Keratinocyte (primary cell): ENCODE measurements around the gene ADIG.
"Not testable (repeated sequence)": the region's sequence is repeated elsewhere in the genome, so short reads cannot be mapped to it uniquely, and the experiment has no call there.

Experiments
- EZH2 ChIP-seq: IDR thresholded peaks from one replicate; pipeline ENCODE4 v1.6.1; 2012; ENCODE audit warnings: inconsistent platforms, mild to moderate bottlenecking, low read length, moderate library complexity
- TF ChIP-seq, protein P1 (sequence below), 3 experiments: IDR thresholded peaks in 1 of 3; conservative IDR thresholded peaks in 1 of 3; optimal IDR thresholded peaks in 1 of 3; 2 replicates in 2 of 3; 3 replicates in 1 of 3; pipeline versions ENCODE3 to v1.5.1; 2011; ENCODE audit warnings: low read length in 3 of 3, mild to moderate bottlenecking in 3 of 3, moderate library complexity in 2 of 3, control low read depth in 1 of 3, inconsistent platforms in 1 of 3; ENCODE audit not compliant: insufficient read depth in 2 of 3; ENCODE audit errors: extremely low read depth in 1 of 3

DNA sequence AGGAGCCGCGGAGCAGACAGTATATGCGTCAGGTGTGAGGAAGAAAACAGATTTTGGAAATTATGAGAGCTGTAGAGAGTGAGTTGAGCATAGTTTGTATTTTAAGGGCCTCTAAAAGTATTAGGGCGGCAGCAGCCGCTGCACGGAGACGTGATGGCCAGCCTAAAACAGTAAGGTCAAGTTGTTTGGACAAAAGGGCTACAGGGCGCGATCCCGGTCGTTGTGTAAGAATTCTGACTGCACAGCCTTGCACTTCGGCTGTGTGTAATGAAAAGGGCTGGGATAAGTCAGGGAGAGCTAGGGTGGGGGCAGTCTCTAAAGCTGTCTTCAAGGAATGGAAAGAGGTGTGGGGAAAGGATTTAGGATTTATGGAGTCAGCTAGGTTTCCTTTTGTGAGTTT is 13.3 kb downstream of the ADIG start:
- TF ChIP-seq, protein P1, sequence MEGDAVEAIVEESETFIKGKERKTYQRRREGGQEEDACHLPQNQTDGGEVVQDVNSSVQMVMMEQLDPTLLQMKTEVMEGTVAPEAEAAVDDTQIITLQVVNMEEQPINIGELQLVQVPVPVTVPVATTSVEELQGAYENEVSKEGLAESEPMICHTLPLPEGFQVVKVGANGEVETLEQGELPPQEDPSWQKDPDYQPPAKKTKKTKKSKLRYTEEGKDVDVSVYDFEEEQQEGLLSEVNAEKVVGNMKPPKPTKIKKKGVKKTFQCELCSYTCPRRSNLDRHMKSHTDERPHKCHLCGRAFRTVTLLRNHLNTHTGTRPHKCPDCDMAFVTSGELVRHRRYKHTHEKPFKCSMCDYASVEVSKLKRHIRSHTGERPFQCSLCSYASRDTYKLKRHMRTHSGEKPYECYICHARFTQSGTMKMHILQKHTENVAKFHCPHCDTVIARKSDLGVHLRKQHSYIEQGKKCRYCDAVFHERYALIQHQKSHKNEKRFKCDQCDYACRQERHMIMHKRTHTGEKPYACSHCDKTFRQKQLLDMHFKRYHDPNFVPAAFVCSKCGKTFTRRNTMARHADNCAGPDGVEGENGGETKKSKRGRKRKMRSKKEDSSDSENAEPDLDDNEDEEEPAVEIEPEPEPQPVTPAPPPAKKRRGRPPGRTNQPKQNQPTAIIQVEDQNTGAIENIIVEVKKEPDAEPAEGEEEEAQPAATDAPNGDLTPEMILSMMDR (optimal IDR thresholded peaks at IDR 0.05 in 1 of 3, IDR thresholded peaks at IDR 0.05 in 1 of 3, conservative IDR thresholded peaks at IDR 0.05 in 1 of 3; ENCODE audit: extremely low read depth in 1 of 3, insufficient read depth in 2 of 3, low read length in 3 of 3): not testable (repeated sequence)
- not testable (repeated sequence) for TF ChIP-seq EZH2
